GM23338 (cell line): ENCODE measurements around the gene CORO2A.

Source experiments
- EZH2 ChIP-seq: fragments of 200-600 bp; sonication (generic); IDR thresholded peaks from one replicate; pipeline ENCODE4 v1.8.0; 2017; ENCODE audit warnings: antibody characterized with exemption, mild to moderate bottlenecking, low read depth; ENCODE audit not compliant: unreplicated experiment
- EZH2phosphoT487 ChIP-seq: fragments of 200-600 bp; sonication (generic); IDR thresholded peaks from one replicate; pipeline ENCODE4 v1.8.1; 2018; ENCODE audit warnings: antibody characterized with exemption; ENCODE audit not compliant: unreplicated experiment
- POLR2AphosphoS5 ChIP-seq: IDR thresholded peaks from 2 replicates; pipeline ENCODE4 v1.6.1; 2016; ENCODE audit warnings: antibody characterized with exemption, low read depth
- TF ChIP-seq, protein P1 (sequence below), 2 experiments: fragments of 200-600 bp in 1 of 2; sonication (generic) in 1 of 2; conservative IDR thresholded peaks; 2 replicates each; pipeline versions ENCODE4 v1.5.1 to v1.6.1; 2016 to 2017; ENCODE audit warnings: antibody characterized with exemption in 2 of 2, low read depth in 2 of 2, mild to moderate bottlenecking in 2 of 2, moderate library complexity in 1 of 2
- TF ChIP-seq, protein P2 (sequence below): IDR thresholded peaks from one replicate; pipeline ENCODE4 v1.6.1; 2018; ENCODE audit warnings: antibody characterized with exemption; ENCODE audit not compliant: unreplicated experiment

DNA sequence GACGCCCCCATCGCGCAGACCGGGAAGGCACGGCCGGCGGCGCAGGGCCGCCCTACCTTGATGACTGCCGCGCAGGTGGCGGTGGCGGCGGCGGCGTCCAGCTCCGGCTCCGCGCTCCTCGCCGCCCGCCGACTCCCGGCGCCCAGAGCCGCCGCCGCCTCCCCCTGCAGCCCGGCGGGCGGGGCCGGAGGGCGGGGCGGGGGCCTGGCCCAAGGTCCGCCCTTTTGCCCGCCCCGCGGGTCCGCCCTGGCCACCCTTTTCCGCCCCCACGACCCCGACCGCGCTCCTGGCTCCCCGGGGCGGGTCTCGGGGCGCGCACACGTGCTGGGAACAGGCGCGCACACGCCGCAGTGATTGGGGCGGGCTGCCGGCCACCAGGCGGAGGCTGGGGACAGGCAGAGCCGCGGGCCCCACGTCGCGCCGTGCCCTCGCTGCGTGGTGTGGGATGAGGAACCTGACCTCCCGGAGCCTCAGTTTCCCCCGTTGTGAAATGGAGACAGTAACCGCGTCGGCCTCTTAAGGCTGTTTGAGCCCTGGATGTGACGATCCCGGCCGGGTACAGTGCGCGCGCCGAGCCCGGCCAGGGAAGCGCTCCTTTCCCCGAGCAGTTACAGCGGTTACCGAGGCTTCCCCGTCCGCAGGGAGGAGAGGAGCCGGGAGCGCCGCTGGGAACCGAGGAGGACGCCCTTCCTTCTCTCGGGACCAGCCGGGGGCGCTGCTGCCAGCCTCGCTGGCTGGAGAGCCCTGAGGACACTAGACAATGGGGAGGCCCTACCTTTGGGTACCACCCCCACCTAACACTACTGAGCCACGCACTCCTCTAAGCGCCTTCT is at the start of gene CORO2A:
- no peak for TF ChIP-seq EZH2phosphoT487
- no peak for TF ChIP-seq EZH2
- TF ChIP-seq, protein P1, sequence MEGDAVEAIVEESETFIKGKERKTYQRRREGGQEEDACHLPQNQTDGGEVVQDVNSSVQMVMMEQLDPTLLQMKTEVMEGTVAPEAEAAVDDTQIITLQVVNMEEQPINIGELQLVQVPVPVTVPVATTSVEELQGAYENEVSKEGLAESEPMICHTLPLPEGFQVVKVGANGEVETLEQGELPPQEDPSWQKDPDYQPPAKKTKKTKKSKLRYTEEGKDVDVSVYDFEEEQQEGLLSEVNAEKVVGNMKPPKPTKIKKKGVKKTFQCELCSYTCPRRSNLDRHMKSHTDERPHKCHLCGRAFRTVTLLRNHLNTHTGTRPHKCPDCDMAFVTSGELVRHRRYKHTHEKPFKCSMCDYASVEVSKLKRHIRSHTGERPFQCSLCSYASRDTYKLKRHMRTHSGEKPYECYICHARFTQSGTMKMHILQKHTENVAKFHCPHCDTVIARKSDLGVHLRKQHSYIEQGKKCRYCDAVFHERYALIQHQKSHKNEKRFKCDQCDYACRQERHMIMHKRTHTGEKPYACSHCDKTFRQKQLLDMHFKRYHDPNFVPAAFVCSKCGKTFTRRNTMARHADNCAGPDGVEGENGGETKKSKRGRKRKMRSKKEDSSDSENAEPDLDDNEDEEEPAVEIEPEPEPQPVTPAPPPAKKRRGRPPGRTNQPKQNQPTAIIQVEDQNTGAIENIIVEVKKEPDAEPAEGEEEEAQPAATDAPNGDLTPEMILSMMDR (conservative IDR thresholded peaks at IDR 0.05; ENCODE audit: low read depth in 2 of 2): peak; percentile 51 to 77
- peak; percentile 56 for TF ChIP-seq POLR2AphosphoS5
- TF ChIP-seq, protein P2, sequence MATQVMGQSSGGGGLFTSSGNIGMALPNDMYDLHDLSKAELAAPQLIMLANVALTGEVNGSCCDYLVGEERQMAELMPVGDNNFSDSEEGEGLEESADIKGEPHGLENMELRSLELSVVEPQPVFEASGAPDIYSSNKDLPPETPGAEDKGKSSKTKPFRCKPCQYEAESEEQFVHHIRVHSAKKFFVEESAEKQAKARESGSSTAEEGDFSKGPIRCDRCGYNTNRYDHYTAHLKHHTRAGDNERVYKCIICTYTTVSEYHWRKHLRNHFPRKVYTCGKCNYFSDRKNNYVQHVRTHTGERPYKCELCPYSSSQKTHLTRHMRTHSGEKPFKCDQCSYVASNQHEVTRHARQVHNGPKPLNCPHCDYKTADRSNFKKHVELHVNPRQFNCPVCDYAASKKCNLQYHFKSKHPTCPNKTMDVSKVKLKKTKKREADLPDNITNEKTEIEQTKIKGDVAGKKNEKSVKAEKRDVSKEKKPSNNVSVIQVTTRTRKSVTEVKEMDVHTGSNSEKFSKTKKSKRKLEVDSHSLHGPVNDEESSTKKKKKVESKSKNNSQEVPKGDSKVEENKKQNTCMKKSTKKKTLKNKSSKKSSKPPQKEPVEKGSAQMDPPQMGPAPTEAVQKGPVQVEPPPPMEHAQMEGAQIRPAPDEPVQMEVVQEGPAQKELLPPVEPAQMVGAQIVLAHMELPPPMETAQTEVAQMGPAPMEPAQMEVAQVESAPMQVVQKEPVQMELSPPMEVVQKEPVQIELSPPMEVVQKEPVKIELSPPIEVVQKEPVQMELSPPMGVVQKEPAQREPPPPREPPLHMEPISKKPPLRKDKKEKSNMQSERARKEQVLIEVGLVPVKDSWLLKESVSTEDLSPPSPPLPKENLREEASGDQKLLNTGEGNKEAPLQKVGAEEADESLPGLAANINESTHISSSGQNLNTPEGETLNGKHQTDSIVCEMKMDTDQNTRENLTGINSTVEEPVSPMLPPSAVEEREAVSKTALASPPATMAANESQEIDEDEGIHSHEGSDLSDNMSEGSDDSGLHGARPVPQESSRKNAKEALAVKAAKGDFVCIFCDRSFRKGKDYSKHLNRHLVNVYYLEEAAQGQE: no peak
